Hypothalamus (tissue), 51 donors: ENCODE measurements around the gene MGLL.
A peak's percentile ranks its signal among the peaks of the same experiment; 100 is the strongest.

Source experiments
- DNase-seq, 51 donors: peaks; one replicate each; lab custom pipeline; 2025; lab: John Stamatoyannopoulos, UW

The MGLL gene

GRCh38 chr3:127791221-127791913 lies 30.9 kb downstream of the MGLL start:
- no peak for DNase-seq

DNA sequence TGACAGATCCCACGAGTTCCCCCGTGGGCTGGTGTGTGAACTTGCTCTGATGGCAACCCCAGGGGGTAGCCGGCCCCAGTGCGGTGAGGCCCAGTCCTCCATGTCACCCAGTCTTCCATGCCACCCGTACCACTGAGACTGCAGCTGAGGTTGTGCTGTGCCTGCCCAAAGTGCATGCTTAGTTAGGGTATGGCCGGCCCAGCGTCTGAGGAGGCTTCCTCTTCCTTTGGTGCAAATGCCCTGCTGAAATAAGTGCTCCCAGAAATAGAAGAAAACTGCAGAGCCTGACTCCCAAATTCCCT lies 31.5 kb downstream of the MGLL start:
- no peak for DNase-seq

DNA sequence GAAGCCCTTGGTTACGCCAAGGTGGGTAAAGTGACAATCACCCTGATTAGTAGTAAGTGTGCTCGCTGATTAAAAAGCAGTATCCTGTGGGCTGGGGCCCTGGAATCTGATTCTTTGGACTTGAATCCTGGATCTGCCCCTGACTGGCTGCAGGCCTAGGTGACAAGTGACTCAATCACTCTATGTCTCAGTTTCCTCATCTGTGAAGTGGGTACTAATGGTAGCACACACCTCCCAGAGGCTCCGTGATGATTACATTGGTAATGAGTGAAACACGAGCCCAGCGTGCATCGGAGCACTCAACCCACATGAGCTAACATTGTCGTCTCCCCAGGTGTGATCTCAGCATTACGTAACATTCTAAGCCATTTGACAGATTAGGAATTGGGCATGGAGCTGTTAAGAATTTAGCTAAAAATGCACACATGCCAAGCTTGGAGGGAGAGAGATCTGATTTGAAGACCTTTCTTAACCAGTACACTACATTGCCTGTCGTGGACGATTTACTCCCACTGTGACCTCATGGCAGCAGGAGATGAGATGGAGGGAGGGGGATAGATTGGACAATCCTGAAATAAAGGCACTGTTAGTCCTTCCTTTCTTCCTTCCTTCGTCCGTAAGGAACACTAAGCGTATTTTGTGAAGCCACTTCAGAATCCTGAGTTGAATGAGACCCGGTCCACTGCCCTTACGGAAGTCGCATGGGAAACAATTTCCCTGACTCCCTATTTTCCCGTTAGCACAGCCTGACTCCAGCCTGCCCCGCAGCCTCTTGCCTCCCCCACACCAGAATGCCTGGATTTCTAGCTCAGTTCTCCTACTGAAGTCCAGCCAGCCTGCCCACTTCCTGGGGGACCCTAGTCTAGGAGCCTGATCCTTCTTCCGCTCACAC lies 32.1 kb downstream of the MGLL start:
- no peak for DNase-seq

- DNase-seq, result no peak
Observed at GRCh38 chr3:127789051-127789450, 33.3 kb downstream of the MGLL start.

- DNase-seq, result no peak
Observed at GRCh38 chr3:127788451-127788909, 33.8 kb downstream of the MGLL start.

DNA sequence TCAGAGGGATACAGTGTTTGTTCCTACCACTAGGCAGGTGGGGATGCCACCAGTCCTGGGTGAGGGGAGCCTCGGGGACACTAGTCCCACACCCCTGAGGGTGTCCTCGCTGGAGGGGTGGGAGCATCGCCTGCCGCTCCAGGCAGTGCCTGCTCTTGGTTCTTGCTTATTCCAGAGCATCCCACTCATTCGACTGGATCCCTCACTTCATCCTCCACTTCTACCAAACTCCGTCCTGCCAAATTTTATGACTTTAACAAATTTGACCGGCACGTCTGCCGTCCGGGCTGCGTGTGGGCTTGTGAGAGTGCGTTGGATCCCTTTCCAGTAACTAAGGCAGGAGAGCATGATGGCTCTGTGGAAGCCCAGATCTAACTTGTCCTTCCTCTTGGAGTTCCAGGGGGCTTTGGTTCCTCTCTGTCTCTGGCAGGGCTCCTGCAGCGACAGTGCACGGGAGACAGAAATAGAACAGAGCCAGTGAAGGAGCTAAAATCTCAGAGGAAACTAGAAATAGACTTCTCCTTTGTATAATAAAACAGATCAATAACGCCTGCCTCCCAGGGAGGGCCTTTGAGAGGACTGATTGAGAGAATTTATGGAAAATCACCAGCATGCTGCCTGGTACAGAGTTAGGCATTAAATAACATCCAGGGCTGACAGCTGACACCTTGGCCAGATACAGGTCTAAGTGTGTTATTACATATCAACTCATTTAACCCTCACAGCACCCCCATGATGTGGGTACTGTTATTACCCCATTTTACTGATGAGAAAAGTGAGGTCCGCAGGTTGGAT lies 34.5 kb downstream of the MGLL start:
- DNase-seq, result no peak

DNA sequence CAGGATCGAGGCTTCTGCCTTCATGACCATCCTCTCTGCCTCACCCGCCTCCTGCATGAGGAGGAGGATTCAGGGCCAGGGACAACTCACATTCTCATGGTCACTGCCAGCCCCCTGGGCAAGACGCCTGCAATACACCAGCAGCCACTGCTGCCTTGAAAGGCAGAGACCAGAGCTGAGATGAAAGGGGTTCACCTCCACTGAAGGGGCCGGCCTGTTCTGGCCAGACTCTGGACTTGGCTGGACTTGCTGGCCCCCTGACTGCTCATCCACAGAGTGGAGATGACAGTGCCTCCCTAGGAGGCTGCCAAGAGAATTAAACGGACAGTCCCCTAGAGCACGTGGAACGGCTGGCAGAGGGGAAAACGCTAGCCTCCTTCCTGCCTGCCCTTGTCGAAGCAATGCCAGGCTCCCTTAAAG lies 35.2 kb downstream of the MGLL start:
- peak in 39 of 51 donors; percentile 19 to 85 (median 56) for DNase-seq

- DNase-seq, result peak in 38 of 51 donors; percentile 15 to 86 (median 60)
Observed at GRCh38 chr3:127786353-127787070, 35.8 kb downstream of the MGLL start.

DNA sequence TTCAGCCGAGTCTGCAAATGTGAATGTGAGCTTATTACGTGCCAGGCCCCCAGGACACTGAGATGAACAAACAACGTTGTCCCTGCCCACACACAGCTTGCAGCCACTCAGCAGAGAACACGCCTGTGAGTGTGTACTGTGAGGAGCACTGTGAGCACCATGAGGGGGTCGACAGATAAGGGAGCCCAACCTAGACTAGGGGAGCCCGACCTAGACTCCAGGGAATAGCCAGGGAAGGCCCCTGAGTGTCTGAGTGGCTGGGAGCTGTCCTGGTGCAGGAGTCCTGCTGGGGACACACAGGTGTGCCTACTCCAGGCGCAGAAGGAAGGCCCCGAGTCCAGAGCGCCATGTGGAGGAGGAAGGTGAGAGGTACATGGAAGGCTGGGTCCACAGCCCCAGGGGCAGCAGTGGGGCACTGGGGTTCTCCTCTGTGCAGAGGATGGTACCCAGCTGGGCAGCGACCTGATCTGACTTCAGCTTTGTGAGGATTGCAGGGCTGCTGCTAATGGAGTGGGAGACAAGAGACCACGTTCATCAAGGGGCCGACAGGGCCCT lies 36.5 kb downstream of the MGLL start:
- DNase-seq, result no peak

DNA sequence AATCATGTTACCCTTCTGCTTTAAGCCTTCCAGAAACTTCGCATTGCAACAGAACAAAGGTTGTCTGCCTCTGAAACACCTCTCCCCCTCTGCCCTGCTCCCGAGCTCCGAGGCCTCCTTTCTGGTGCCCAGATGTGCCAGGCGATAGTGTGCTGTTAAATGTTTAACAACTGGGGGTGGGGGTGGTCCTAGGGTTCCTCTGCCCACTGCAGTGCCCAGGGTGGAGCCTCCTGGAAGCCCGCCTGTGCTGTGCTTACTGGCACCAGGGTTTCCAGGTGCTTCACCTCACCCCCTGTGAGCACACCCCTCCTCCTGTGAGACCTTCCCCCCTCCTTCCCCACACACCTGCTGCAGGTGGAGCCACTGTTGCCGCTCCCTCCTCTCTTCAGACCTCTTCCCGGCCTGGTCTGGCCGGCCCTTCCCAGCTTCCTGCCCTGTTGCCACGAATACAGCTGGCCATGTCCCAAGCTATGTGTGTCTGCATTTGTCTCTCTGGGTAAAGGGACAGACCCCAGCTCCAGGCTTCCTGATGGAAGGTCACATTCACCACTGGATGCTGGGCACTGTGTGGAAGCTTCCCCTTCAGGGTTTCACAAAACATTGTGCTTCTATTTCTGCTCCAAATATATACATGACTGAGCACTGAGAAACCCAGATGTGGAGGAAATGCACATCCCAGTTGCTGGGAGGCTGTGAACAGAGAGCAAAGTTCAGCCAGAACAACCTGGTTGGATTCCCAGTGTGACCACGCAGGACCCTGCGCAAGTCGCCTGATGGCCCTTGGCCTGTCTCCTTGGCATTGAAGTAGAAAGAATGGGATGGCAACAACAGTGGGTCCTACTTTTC lies 37.2 kb downstream of the MGLL start:
- no peak for DNase-seq

- no peak for DNase-seq
Observed at GRCh38 chr3:127784283-127784682, 38.0 kb downstream of the MGLL start.

GRCh38 chr3:127783642-127784160 lies 38.6 kb downstream of the MGLL start:
- no peak for DNase-seq

DNA sequence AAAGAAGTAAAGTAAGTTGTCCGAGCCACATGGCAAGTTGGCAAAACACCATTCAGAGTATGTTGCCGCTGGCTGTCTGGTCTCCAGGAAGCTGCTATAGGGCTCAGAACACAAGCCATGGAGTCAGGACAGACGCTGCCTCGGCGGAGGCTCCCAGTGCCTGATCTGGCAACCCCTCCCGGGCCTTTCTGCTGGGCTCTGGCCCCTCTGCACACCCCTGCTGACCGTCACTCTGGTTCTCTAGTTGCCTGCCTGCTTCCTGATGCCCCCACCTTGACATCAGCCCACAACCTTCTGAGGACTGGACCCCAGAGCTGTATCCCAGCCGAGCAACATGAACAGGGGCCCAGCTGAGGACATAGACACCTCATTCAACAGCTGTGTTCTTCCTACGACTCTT lies 39.1 kb downstream of the MGLL start:
- DNase-seq, result no peak

DNA sequence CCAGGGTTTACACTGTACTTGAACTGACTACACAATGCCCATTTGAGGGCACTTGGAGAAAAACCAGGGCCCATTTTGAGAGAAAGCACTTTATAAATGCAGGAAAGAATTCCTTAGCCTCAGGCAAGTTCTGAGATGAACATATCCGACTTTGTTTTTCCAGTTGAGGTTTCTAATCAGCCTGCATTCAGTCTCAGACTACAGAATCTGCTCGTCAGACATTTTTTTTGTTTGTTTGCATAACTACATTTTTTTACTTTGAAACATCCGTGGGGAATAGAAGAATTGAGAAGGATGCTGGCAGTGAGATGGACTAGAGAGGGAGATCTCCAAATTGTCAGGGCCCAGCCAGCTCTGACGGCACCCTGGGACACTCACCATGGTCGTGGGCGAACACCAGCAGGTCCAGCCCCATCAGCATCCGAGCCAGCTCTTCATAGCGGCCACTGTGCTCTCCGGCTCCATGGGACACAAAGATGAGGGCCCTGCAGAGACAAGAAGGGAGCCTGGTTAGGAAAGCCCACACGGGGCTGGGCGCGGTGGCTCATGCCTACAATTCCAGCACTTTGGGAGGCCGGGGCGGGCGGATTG lies 40.8 kb downstream of the MGLL start:
- no peak for DNase-seq

GRCh38 chr3:127780536-127781400 lies 41.5 kb downstream of the MGLL start:
- DNase-seq, result no peak

- DNase-seq, result peak in 1 of 51 donors; percentile 27
Observed at GRCh38 chr3:127779747-127780146, 42.6 kb downstream of the MGLL start.

DNA sequence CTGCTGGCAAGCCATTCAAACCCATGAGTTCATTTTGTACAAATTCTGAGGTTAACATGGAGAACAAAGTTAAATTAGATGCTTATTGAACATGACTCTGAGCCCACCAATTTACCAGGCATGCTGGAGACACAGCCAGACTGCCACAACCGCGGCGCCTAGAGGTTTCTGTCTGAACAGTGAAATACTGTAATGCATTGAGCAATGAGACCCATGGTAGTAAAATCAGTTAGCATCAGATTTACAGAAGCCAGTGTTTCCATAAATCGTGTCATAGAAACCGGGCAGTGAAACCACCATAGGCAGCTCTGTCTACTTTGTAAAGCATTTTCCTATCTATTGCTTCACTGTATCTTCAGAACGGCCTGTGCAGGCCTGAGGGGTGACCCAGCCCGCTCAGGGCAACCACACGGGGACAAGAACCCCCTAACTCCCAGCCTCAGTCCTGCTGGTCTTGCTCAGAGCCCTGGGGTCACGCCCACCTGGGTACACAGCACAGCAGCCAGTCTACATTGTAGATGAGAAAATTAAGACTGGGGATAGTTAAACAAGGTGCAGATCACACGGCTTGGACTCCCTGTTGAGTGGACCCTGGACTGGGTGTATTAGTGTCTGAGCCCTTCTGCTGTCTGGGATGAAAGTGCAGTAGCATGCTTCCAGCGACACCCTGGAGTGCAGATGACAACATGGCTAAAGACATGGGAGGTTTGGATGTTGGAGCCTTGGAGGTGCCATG lies 44.2 kb downstream of the MGLL start:
- no peak for DNase-seq
